T47D (cell line): ENCODE results near the gene TEAD2.
A peak's percentile ranks its signal among the peaks of the same experiment; 100 is the strongest.
"Not testable (repeated sequence)": the region's sequence is repeated elsewhere in the genome, so short reads cannot be mapped to it uniquely, and the experiment has no call there.

Experiments
- DNase-seq, 2 experiments: peaks; one replicate each; pipeline versions ENCODE4 v3.0.0 to v3.0.0-alpha.2; 2011 to 2012; ENCODE audit warnings: low read depth in 1 of 2, low spot score in 1 of 2
- JUND ChIP-seq: IDR thresholded peaks from 2 replicates; pipeline ENCODE4 v1.6.1; 2012; ENCODE audit warnings: low read depth
- in situ Hi-C: cut with HindIII; loops from 2 replicates; pipeline ENCODE4 v1.10.0; 2016; ENCODE audit warnings: low sequenced_read_pairs, low pct_unique_long_range_greater_than_20kb

TEAD2 gene

DNA sequence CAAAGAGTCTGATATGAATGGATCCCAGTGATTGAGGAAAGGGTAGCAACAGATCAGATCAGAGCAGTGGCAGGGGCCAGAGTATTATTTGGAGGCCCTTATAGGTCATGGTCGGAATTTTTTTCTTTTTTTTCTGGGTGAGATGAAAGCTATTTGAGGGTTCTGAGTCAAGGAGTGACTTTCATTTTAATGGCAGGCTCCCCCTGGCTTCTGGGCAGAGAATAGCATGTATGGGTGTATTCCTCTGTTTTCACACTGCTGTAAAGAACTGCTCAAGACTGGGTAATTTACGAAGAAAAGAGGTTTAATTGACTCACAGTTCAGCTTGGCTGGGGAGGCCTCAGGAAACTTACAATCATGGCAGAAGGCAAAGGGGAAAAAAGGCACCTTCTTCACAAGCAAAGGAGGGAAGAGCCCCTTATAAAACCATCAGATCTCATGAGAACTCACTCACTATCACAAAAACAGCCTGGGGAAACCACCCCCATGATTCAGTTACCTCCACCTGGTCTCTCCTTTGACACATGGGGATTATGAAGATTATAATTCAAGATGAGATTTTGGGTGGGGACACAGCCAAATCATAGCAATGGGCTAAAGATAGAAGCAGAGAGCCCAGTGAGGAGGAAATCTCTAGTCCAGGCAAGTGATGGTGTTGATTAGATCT, 34.2 kb downstream of the TEAD2 start:
- TF ChIP-seq JUND, result no peak
- in situ Hi-C loops, result no loop called here
- peak in 1 of 2 experiments; percentile 37 for DNase-seq

DNA sequence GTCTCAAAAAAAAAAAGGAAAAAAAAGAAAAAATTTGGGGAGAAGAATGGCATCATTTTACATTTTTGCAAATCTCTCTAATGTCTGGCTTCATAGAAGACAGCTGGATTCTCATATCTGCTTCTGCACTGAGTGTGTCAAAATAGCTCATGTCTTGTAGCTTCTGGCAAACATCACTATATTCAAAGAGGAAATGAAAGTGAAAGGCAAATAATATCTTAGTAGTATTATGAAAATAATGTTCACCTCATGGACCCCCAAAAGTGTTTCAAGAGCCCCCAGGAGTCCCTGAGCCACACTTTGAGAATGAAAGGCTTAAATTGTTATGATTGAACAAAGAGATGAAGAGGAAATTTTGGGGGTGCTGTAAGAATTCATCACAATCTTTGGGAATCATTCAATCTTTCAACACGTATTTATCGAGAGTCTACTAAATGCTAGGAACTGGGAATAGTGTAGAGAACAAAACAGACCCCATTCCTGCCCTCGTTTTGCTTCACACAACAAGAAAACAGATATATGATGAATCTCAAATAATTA, 36.0 kb downstream of the TEAD2 start:
- no peak for TF ChIP-seq JUND
- DNase-seq, result no peak
- in situ Hi-C loops, result no loop called here

DNA sequence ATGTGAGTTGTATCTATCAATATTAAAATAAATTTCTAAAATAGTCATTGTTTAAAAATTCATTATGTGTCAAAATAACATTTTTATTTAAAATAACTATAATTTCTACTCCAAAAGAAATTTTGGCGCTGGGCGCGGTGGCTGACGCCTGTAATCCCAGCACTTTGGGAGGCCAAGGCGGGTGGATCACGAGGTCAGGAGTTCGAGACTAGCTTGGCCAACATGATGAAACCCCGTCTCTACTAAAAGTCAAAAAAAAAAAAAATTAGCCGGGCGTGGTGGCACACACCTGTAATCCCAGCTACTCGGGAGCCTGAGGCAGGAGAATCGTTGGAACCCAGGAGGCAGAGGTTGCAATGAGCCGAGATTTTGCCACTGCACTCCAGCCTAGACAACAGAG, 36.5 kb downstream of the TEAD2 start:
- DNase-seq, in situ Hi-C loops: not testable (repeated sequence)

DNA sequence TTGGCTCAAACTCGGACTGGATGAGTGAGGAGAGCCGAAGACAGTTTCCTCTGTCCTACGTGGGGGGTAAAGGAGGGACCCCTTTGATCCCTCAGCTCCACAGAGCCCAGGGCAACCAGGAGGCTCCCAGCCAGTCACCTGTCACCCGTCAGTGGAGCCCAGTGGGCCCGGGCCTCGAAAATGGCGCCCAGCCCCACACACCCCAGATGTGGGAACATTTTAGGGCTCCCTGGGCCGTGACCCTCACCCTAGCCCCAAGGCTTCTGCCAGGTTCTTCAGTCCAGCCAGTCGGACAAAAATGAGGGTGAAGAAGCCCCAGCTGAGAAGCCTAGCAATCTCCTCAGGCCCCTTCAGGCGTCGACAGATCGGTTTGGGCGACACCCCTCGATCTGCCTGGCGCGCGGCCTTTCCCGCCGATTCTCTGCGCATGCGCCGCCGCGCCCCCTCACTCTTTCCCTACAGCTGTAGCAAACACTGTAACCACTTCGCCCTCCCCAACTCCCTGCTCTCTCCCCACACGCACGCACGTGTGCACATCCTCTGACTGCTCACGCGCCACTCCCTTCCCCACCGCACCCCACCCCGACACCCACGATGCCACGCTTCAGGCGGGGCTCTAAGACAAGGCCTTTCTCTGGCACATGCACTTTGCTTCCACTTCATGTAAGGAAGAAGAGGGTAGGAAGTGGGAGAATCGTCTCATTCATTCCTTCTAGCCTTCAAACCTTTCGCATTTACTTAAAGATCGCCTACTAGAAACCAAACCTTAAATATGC, 37.2 kb downstream of the TEAD2 start, which contains the start of gene SLC6A16:
Gene SLC6A16, minus strand, starts transcription at position 391 of the 776 bp plus-strand sequence. CDS start 13,844 bp downstream, outside the sequence.
- DNase-seq, result no peak
- TF ChIP-seq JUND, result no peak
- in situ Hi-C loops, result no loop called here

DNA sequence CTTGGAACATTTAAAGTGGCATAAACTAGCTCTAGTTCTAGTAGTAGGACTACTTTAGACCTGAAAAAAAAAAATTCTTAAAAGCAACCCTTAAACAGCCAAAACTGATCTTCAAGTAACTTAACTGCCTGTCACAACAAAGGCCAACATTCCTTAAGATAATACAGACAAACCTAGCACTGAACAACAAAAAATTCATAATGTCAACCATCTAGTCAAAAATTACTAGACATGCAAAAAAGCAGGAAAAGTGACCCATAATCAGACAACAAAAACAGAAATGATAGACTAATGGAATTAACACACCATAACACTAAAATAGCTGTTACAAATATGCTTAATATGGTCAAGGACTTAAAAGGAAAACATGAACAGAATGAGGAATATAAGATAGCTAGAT, 43.9 kb downstream of the TEAD2 start:
- in situ Hi-C loops, result no loop called here
- no peak for DNase-seq
- TF ChIP-seq JUND, result no peak

DNA sequence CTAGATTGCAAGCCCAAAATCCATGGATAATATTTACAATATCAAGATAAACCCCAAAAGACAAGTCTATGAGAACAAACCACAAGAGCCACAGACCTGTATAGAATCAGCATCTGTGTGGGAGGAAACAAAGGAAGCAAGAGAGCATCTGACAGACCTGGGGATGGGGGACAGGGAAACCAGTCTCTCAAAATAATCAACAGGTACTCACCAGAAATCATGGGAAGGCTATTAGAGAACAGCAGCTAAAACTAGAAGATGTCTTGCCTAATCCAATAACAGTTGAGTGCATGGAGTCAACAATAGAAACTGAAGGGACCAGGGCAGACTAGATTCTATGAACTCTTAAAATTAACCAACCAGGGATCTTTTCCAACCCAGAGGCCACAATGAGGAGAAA, 45.9 kb downstream of the TEAD2 start:
- no peak for TF ChIP-seq JUND
- no peak for DNase-seq
- in situ Hi-C loops, result no loop called here

DNA sequence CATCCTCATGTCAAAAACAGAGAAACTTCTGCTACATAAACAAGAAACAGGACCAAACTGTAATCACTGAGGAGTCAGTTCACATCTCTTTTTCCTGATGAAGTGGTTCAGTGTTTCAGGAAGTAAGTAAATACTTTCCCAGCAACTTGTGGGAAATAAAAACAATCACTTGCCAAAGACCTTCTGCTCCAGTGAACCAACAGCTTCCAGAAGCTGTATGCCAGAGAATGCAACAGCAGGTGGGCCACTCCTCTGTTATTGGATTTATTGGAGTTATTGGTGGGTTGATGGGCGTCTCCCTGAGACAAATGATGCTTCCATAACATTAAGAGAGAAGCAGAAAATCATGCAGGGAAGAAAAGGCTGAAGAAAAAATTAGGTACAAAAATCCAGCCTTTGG, 47.1 kb downstream of the TEAD2 start:
- DNase-seq, result no peak
- TF ChIP-seq JUND, result no peak
- in situ Hi-C loops, result no loop called here

DNA sequence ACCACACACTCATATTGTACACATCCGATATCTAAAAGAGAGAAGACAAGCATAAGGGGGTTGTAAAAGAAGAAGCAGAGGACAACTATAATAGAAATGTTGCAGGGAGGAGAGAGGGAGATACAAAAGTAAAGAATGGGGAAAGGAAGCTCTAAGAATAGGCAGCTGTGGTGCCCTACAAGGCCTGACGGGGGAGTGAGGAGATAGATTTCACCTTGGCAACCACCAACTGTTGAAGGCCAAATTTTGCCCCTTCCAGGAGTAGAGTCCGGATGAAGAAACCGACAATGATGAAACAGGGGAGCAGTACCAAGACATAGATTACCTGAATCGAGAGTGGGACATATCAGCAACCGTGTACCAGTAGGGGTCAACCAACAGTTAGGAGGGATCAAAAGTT, 53.1 kb downstream of the TEAD2 start:
- no peak for DNase-seq
- no peak for TF ChIP-seq JUND
- in situ Hi-C loops, result no loop called here

DNA sequence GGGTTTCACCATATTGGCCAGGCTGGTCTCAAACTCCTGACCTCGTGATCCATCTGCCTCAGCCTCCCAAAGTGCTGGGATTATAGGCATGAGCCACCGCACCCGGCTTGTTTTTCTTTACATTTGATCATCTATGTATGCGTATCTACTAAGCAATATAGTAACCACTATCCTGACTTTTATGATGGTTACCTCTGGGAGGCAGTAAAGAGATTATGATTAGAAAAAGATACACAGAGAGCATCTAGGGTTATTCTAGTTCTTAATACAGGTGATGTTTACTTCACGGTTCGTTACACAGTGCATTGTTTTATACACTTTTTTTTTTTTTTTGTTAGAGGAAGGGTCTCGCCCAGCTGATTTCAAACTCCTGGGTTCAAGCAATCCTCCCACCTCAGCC, 55.5 kb downstream of the TEAD2 start:
- DNase-seq, in situ Hi-C loops: not testable (repeated sequence)

DNA sequence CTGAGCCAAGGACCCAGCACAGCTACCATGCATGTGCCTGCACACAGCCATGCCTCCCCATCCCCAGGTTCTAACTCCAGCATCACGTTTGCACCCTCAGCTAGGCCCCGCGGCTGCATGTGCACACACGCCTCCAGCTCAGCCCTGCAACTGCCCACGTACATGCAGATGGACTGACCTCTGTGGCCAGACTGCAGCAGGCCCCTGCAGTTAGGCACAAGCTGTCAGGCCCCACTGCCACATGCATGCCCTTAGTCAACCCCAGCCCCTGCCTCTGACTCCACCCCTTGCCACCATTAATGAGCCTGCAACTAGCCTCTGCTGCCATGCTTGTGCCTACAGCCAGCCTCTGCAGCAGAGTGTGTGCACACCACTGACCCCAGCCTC, 60.4 kb downstream of the TEAD2 start:
- TF ChIP-seq JUND, result no peak
- in situ Hi-C loops, result no loop called here

DNA sequence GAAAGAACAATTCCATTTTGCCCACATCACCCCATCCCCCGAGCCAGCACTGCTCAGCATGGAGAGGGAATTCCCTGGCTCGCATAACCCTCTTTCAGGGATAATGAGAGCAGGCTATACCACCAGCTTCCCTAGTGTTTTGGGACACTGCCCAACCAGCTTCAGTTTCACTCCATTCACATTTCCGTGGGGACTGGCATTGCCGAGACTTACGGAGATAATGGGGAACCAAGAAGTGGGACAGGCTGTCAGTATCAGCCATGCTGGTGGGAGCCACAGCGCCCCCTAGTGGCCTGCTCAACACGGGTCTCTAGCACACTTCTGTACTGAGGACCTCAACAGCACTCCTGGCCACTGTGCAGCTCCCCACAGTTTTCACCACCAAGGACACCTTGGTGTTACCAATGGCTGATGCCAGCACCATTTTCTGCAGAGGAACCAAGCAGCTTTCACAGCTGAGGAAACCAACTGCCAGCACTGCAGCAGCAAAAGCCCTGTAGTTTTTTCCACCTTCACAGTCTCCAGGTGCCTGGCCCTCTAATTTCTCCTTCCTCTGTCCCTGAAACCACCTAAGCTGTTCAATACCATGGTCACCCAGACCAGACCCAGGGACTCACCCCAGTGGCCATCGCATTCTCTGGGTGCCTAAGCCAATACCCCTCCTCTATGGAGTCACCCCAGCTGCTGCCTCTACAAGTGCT, 60.9 kb downstream of the TEAD2 start:
- TF ChIP-seq JUND, result no peak
- in situ Hi-C loops, result no loop called here
- DNase-seq, result peak; percentile 42 to 67

More for the DNA sequence above, 60.4 kb downstream of the TEAD2 start:
- no peak for DNase-seq

DNA sequence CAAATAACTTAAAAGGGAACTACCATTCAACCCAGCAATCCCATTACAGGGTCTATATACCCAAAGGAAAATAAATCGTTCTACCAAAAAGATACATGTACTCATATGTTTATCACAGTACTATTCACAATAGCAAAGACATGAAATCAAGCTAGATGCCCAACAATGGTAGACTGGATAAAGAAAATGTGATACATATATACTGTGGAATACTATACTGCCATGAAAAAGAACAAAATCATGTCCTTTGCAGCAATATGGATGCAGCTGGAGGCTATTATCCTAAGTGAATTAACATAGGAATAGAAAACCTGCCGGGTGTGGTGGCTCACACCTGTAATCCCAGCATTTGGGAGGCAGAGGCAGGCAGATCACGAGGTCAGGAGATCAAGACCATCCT, 63.6 kb downstream of the TEAD2 start:
- in situ Hi-C loops, DNase-seq: not testable (repeated sequence)

DNA sequence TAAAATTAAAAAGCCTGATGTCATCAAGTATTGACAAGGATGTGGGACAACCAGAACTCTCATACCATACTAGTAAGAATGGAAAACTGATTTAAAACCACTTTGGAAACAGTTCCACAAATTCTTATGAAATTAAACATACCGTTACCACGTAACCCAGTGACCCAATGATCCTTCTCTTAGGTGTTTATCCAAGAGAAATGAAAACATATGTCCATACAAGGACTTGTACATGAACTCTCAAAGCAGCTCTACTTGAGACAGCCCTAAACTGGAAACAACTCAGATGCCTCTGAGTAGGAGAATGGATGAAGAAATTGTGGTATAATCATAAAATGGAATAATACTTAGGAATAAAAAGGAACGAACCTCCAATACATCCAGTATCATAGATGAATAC, 64.8 kb downstream of the TEAD2 start:
- DNase-seq, result no peak
- in situ Hi-C loops, result no loop called here
- TF ChIP-seq JUND, result no peak
